Keratinocyte (primary cell): ENCODE measurements around the gene ASTN2. TPM values are rescaled to one million over a fixed set of nuclear protein-coding genes. Genes with fewer than 3 reads are reported as not detected.
A peak's percentile ranks its signal among the peaks of the same experiment; 100 is the strongest.

Experiments used
- DNase-seq: peaks from one replicate; pipeline ENCODE4 v3.0.0-alpha.2; 2011; ENCODE audit warnings: low read depth, missing footprints, low spot score
- FAIRE-seq: peaks from 2 replicates; lab custom pipeline; 2011; peaks lifted over from hg19 to GRCh38; lab: Jason Lieb, UNC
- H2AFZ ChIP-seq: 2 replicates; pipeline ENCODE4 v1.6.0; 2012; ENCODE audit warnings: low read length, control low read depth, inconsistent platforms; ENCODE audit not compliant: control insufficient read depth
- H3K27ac ChIP-seq: 2 replicates; pipeline ENCODE4 v1.5.1; 2011; ENCODE audit warnings: low read length; ENCODE audit not compliant: control insufficient read depth, insufficient read depth
- H3K27me3 ChIP-seq: 3 replicates; pipeline ENCODE4 v1.6.0; 2011; ENCODE audit warnings: low read length; ENCODE audit not compliant: control insufficient read depth, insufficient read depth; ENCODE audit errors: extremely low read depth
- H3K36me3 ChIP-seq, 2 experiments: 2 replicates in 1 of 2; 3 replicates in 1 of 2; pipeline ENCODE4 v1.5.1; 2011; ENCODE audit warnings: low read length in 2 of 2, mild to moderate bottlenecking in 1 of 2; ENCODE audit not compliant: control insufficient read depth in 2 of 2, insufficient read depth in 2 of 2; ENCODE audit errors: extremely low read depth in 1 of 2
- H3K4me1 ChIP-seq: 3 replicates; pipeline ENCODE4 v1.5.1; 2011; ENCODE audit warnings: low read length; ENCODE audit not compliant: control insufficient read depth, insufficient read depth; ENCODE audit errors: extremely low read depth
- H3K4me2 ChIP-seq: 3 replicates; pipeline ENCODE4 v1.6.0; 2011; ENCODE audit warnings: low read depth, low read length; ENCODE audit not compliant: control insufficient read depth, insufficient read depth; ENCODE audit errors: extremely low read depth
- H3K4me3 ChIP-seq, 3 experiments: fragments of 200-600 bp in 1 of 3; sonication (generic) in 1 of 3; 2 replicates in 2 of 3; 3 replicates in 1 of 3; pipeline ENCODE4 v1.5.1; 2011 to 2016; ENCODE audit warnings: low read length in 3 of 3, mild to moderate bottlenecking in 3 of 3, control low read depth in 2 of 3, inconsistent platforms in 1 of 3, low read depth in 1 of 3, mixed read lengths in 1 of 3, mixed run types in 1 of 3, moderate library complexity in 1 of 3; ENCODE audit not compliant: control insufficient read depth in 2 of 3, insufficient read depth in 2 of 3; ENCODE audit errors: extremely low read depth in 1 of 3
- H3K79me2 ChIP-seq: 2 replicates; pipeline ENCODE4 v1.6.0; 2012; ENCODE audit warnings: low read length; ENCODE audit not compliant: control insufficient read depth, insufficient read depth
- H3K9ac ChIP-seq: 3 replicates; pipeline ENCODE4 v1.6.0; 2011; ENCODE audit warnings: low read length; ENCODE audit not compliant: control insufficient read depth, insufficient read depth; ENCODE audit errors: extremely low read depth
- H3K9me1 ChIP-seq: 3 replicates; pipeline ENCODE4 v1.6.0; 2011; ENCODE audit warnings: low read length; ENCODE audit not compliant: control insufficient read depth, insufficient read depth; ENCODE audit errors: extremely low read depth
- H3K9me3 ChIP-seq: 2 replicates; pipeline ENCODE4 v1.5.1; 2012; ENCODE audit warnings: low read depth, low read length; ENCODE audit not compliant: control insufficient read depth
- H4K20me1 ChIP-seq: 3 replicates; pipeline ENCODE4 v1.6.0; 2011; ENCODE audit warnings: low read length; ENCODE audit not compliant: control insufficient read depth, insufficient read depth; ENCODE audit errors: extremely low read depth
- EZH2 ChIP-seq: IDR thresholded peaks from one replicate; pipeline ENCODE4 v1.6.1; 2012; ENCODE audit warnings: inconsistent platforms, mild to moderate bottlenecking, low read length, moderate library complexity
- dilution Hi-C: fragments of 300-500 bp; cut with MboI; formaldehyde crosslinking; loops from one replicate; pipeline ENCODE4 v1.7.0; 2020; ENCODE audit warnings: low sequenced_read_pairs; ENCODE audit not compliant: extremely low pct_ligation_motif_present
- polyA plus RNA-seq, 5 experiments: library from polyadenylated mRNA; depleted of rRNA in 3 of 5; stranded (reverse) in 3 of 5; stranded (forward) in 1 of 5; unstranded in 1 of 5; fragments of >200 nt; gene quantifications; 1 replicate in 1 of 5; 2 replicates in 3 of 5; 3 replicates in 1 of 5; pipeline versions ENCODE4 v1.2.1 to v1.2.3, GENCODE V29; 2011 to 2012; ENCODE audit warnings: missing spikeins in 2 of 5, low read depth in 1 of 5, low replicate concordance in 1 of 5
- small RNA-seq, 3 experiments: library from RNA; depleted of rRNA; stranded (forward); fragments of <200 nt; gene quantifications; one replicate each; pipeline ENCODE3, GENCODE V24; 2012; ENCODE audit warnings: low read depth in 3 of 3, low replicate concordance in 1 of 3; ENCODE audit not compliant: insufficient read length in 3 of 3
- TF ChIP-seq, protein P1 (sequence below), 3 experiments: IDR thresholded peaks in 1 of 3; conservative IDR thresholded peaks in 1 of 3; optimal IDR thresholded peaks in 1 of 3; 2 replicates in 2 of 3; 3 replicates in 1 of 3; pipeline versions ENCODE3 to v1.5.1; 2011; ENCODE audit warnings: low read length in 3 of 3, mild to moderate bottlenecking in 3 of 3, moderate library complexity in 2 of 3, control low read depth in 1 of 3, inconsistent platforms in 1 of 3; ENCODE audit not compliant: insufficient read depth in 2 of 3; ENCODE audit errors: extremely low read depth in 1 of 3

Gene ASTN2
- polyA plus RNA-seq, 1 donor (not counting 4 experiments of a cell fraction or from before 2014, with no cell fraction given) = 0.31 TPM

DNA sequence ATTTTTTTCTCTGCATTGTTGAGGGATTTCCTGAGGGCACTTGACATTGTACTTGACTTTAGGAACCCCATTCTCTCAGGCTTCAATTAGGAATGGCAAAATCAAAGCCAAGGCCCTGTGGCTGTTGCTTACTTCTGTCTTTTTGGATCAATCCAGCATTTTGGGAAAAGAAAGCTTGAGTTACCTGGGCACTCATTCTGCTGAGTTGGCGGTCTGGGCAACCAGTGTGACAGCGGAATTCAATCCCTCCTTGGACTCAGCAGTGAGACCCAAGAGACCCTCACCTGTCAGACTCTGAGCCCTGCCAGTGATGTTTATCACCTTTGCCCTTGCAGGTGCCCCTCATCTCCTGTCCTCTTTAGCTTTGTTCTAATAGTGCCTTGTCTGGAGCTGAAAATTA, 1036.0 kb downstream of the ASTN2 start:
- TF ChIP-seq EZH2 = no peak
- TF ChIP-seq, protein P1, sequence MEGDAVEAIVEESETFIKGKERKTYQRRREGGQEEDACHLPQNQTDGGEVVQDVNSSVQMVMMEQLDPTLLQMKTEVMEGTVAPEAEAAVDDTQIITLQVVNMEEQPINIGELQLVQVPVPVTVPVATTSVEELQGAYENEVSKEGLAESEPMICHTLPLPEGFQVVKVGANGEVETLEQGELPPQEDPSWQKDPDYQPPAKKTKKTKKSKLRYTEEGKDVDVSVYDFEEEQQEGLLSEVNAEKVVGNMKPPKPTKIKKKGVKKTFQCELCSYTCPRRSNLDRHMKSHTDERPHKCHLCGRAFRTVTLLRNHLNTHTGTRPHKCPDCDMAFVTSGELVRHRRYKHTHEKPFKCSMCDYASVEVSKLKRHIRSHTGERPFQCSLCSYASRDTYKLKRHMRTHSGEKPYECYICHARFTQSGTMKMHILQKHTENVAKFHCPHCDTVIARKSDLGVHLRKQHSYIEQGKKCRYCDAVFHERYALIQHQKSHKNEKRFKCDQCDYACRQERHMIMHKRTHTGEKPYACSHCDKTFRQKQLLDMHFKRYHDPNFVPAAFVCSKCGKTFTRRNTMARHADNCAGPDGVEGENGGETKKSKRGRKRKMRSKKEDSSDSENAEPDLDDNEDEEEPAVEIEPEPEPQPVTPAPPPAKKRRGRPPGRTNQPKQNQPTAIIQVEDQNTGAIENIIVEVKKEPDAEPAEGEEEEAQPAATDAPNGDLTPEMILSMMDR (optimal IDR thresholded peaks at IDR 0.05 in 1 of 3, IDR thresholded peaks at IDR 0.05 in 1 of 3, conservative IDR thresholded peaks at IDR 0.05 in 1 of 3; ENCODE audit: extremely low read depth in 1 of 3, insufficient read depth in 2 of 3, low read length in 3 of 3) = no peak
- FAIRE-seq (no peak), DNase-seq (no peak)
- Histone ChIP-seq H3K79me2 (no peaks in the 10 kb centered on the region), H3K36me3 (no peaks in the 10 kb centered on the region), H3K4me1 (peaks cover 6% of the 10 kb centered on the region), H3K9me3 (no peaks in the 10 kb centered on the region), H2AFZ (no peak overlapping the region), H3K9me1 (no peaks in the 10 kb centered on the region), H3K9ac (no peak overlapping the region), H3K4me2 (no peak overlapping the region), H4K20me1 (no peaks in the 10 kb centered on the region), H3K27me3 (no peaks in the 10 kb centered on the region), H3K27ac (no peak overlapping the region), H3K4me3 (no peak overlapping the region)
- dilution Hi-C loops = no loop called here

DNA sequence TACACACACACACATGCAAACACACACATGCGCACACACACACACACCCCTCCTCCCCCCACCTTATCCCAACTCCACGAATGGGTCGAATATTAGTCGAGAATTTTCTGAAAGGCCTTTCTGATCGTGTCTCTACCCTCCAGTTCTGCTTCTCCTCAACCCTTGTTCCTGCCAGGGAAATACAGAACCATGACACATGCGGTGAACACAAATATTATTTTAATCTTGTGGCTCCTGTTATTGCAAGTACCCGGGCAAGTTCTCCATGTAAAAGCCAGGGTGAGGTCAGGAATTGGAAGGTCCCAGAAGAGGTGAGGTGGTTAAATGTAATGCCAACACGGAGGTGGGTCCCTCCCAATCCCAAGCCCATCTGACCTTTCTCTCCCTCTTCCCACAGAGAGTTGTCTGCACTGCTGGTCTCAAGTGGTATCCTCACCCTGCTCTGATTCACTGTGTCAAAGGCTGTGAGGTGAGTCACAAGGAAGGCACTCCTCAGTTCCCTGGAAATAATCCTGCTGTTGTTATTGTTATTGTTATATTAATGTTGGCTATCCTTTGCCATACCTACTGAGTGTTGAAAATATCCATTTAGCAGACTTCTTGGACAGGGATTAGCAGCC, 1037.6 kb downstream of the ASTN2 start:
- H3K27ac ChIP-seq = no peak overlapping the region
- no peak overlapping the region for H3K4me3 ChIP-seq
- peak; percentile 79 for FAIRE-seq
- H3K9me1 ChIP-seq = no peaks in the 10 kb centered on the region
- H3K4me2 ChIP-seq = no peak overlapping the region
- H3K9me3 ChIP-seq = no peaks in the 10 kb centered on the region
- dilution Hi-C loops = no loop called here
- H3K79me2 ChIP-seq = no peaks in the 10 kb centered on the region
- H2AFZ ChIP-seq = no peak overlapping the region
- TF ChIP-seq EZH2 = no peak
- TF ChIP-seq, protein P1 (optimal IDR thresholded peaks at IDR 0.05 in 1 of 3, IDR thresholded peaks at IDR 0.05 in 1 of 3, conservative IDR thresholded peaks at IDR 0.05 in 1 of 3; ENCODE audit: extremely low read depth in 1 of 3, insufficient read depth in 2 of 3, low read length in 3 of 3) = no peak
- H3K36me3 ChIP-seq = no peaks in the 10 kb centered on the region
- H4K20me1 ChIP-seq = no peaks in the 10 kb centered on the region
- no peak overlapping the region for H3K9ac ChIP-seq
- no peak for DNase-seq
- peaks cover 6% of the 10 kb centered on the region for H3K4me1 ChIP-seq
- H3K27me3 ChIP-seq = no peaks in the 10 kb centered on the region

Small RNAs within 50 kb of the gene (small RNA-seq; reads per million reads assigned to genes)
- gene SNORA70C = 0 reads per million in 3 experiments
